T-helper 1 cell treated with Interleukin-12 subunit alpha and Interleukin-12 subunit beta and Interleukin-4 antibody, amounts not matched to agents 30 μg/mL and 1 μg/mL, for 36 hours (primary cell): ENCODE results near the gene ADD1.

Experiments used
- H3K27ac Mint-ChIP-seq: one replicate; pipeline ENCODE4 v1.8.0; 2021; ENCODE audit warnings: mild to moderate bottlenecking, mixed read lengths
- H3K27me3 Mint-ChIP-seq: one replicate; pipeline ENCODE4 v1.8.0; 2021; ENCODE audit warnings: low read depth, mixed read lengths
- H3K36me3 Mint-ChIP-seq: one replicate; pipeline ENCODE4 v1.8.0; 2021; ENCODE audit warnings: low read depth, mixed read lengths
- H3K4me1 Mint-ChIP-seq: one replicate; pipeline ENCODE4 v1.8.0; 2021; ENCODE audit warnings: low read depth, mixed read lengths
- H3K4me3 Mint-ChIP-seq: one replicate; pipeline ENCODE4 v1.8.0; 2021; ENCODE audit warnings: mild to moderate bottlenecking, moderate library complexity, mixed read lengths
- H3K9me3 Mint-ChIP-seq: one replicate; pipeline ENCODE4 v1.8.0; 2021; ENCODE audit warnings: mixed read lengths

ADD1 gene

GRCh38 chr4:2886622-2887021 is 43.0 kb downstream of the ADD1 start:
- Mint-ChIP-seq H3K4me3 (no peak overlapping the region), H3K4me1 (peaks cover 1% of the 10 kb centered on the region), H3K9me3 (no peaks in the 10 kb centered on the region), H3K27ac (no peak overlapping the region), H3K27me3 (no peaks in the 10 kb centered on the region), H3K36me3 (peaks cover 25% of the 10 kb centered on the region)

DNA sequence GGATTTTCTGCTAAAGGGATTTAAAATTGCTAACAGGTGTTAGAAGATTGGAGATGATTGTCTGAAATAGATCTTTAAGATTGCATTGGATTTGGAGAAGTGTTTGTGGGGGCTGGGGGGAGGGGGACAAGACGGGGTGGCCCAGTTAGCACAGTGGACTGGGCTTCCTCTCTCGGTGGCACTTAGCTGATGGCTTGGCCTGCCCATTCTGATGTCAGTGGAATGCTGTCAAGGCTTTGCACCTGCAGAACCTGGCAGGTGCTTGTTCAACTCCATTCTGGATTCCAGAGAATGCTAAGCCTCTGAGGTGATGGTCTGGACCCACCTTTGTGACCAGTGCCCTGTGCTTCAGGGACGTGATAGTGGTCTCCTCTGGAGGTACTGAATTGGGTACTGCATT is 43.7 kb downstream of the ADD1 start:
- peaks cover 2% of the 10 kb centered on the region for H3K4me1 Mint-ChIP-seq
- peaks cover 26% of the 10 kb centered on the region for H3K36me3 Mint-ChIP-seq
- H3K9me3 Mint-ChIP-seq = no peaks in the 10 kb centered on the region
- no peaks in the 10 kb centered on the region for H3K27me3 Mint-ChIP-seq
- no peak overlapping the region for H3K27ac Mint-ChIP-seq
- no peak overlapping the region for H3K4me3 Mint-ChIP-seq

GRCh38 chr4:2888886-2889285 is 45.2 kb downstream of the ADD1 start:
- Mint-ChIP-seq H3K4me3 (no peak overlapping the region), H3K36me3 (peaks cover 23% of the 10 kb centered on the region), H3K4me1 (peaks cover 2% of the 10 kb centered on the region), H3K9me3 (no peaks in the 10 kb centered on the region), H3K27ac (no peak overlapping the region), H3K27me3 (no peaks in the 10 kb centered on the region)

- no peak overlapping the region for H3K27ac Mint-ChIP-seq
- H3K36me3 Mint-ChIP-seq = peaks cover 19% of the 10 kb centered on the region
- peaks cover 2% of the 10 kb centered on the region for H3K4me1 Mint-ChIP-seq
- no peak overlapping the region for H3K4me3 Mint-ChIP-seq
- no peaks in the 10 kb centered on the region for H3K27me3 Mint-ChIP-seq
- H3K9me3 Mint-ChIP-seq = no peaks in the 10 kb centered on the region
Observed at GRCh38 chr4:2891294-2891693, 47.6 kb downstream of the ADD1 start.

DNA sequence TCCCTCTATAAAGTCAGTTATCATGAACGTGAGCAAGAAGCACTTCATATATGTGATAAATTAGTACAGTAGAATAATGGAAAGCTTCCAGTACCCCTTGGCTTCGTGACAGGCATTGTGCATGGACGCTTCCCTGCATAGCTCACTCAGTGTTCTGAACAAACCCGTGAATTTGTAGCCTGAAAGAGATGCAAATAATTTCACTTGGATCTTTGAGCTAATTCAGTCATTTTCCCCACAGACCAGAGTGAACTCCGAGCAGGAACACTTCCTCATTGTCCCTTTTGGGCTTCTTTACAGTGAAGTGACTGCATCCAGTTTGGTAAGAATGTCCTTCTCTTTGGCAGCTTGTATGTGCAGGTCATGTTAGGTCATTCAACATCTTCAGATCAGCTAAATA is 50.1 kb downstream of the ADD1 start:
- Mint-ChIP-seq H3K4me3 (no peak overlapping the region), H3K9me3 (no peaks in the 10 kb centered on the region), H3K27me3 (no peaks in the 10 kb centered on the region), H3K27ac (no peak overlapping the region), H3K4me1 (peaks cover 2% of the 10 kb centered on the region), H3K36me3 (peaks cover 21% of the 10 kb centered on the region)

GRCh38 chr4:2898001-2898400 is 54.4 kb downstream of the ADD1 start:
- peaks cover 43% of the 10 kb centered on the region for H3K36me3 Mint-ChIP-seq
- no peak overlapping the region for H3K27ac Mint-ChIP-seq
- no peaks in the 10 kb centered on the region for H3K27me3 Mint-ChIP-seq
- no peak overlapping the region for H3K4me3 Mint-ChIP-seq
- no peaks in the 10 kb centered on the region for H3K4me1 Mint-ChIP-seq
- no peaks in the 10 kb centered on the region for H3K9me3 Mint-ChIP-seq

GRCh38 chr4:2900741-2901140 is 57.1 kb downstream of the ADD1 start:
- Mint-ChIP-seq H3K36me3 (peaks cover 46% of the 10 kb centered on the region), H3K4me3 (no peak overlapping the region), H3K4me1 (peaks cover 1% of the 10 kb centered on the region), H3K27me3 (no peaks in the 10 kb centered on the region), H3K27ac (no peak overlapping the region), H3K9me3 (no peaks in the 10 kb centered on the region)

GRCh38 chr4:2901186-2901585 is 57.5 kb downstream of the ADD1 start:
- Mint-ChIP-seq H3K27ac (no peak overlapping the region), H3K9me3 (no peaks in the 10 kb centered on the region), H3K27me3 (no peaks in the 10 kb centered on the region), H3K36me3 (peaks cover 49% of the 10 kb centered on the region), H3K4me3 (no peak overlapping the region), H3K4me1 (peaks cover 4% of the 10 kb centered on the region)

DNA sequence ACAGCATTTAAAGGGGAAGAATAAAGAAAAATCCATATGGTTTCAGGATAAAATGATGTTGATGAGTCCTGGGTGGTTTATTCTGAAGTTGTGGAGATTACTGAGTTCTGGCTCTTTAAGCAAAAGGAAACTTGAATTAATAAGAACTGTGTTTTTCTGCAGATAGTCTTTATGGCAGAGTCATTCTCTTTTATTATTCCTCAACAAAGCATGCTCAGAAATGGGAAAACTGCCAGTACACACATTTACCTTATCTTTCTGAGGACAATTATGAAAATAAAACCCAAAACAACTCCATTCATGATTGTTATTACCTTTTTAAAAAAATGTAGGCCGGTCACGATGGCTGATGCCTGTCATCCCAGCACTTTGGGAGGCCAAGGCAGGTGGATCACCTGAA is 58.5 kb downstream of the ADD1 start:
- no peak overlapping the region for H3K4me3 Mint-ChIP-seq
- H3K36me3 Mint-ChIP-seq = peaks cover 53% of the 10 kb centered on the region
- H3K4me1 Mint-ChIP-seq = peaks cover 10% of the 10 kb centered on the region
- no peaks in the 10 kb centered on the region for H3K27me3 Mint-ChIP-seq
- H3K27ac Mint-ChIP-seq = no peak overlapping the region
- no peaks in the 10 kb centered on the region for H3K9me3 Mint-ChIP-seq

DNA sequence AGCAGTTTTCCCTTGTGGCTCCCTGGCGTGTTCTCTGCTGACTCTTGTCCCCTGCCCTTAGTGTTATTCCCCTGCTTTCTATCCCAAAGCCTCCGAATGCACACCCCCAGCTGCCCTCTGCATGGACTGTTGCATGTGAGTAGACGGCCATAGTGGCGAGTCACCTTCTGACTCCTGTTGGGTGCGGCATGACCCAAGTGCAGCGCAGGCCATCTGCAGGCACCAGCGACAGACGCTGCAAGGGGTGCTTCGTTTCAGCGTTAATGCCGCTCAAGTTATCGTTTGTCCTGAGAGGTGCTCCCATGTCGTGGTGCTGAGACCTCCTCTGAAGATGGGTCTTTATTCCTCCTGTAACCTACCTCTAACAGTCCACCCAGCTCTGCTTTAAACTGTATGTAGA is 61.9 kb downstream of the ADD1 start:
- H3K36me3 Mint-ChIP-seq = peaks cover 53% of the 10 kb centered on the region
- no peak overlapping the region for H3K4me3 Mint-ChIP-seq
- peaks cover 15% of the 10 kb centered on the region for H3K4me1 Mint-ChIP-seq
- H3K9me3 Mint-ChIP-seq = no peaks in the 10 kb centered on the region
- H3K27me3 Mint-ChIP-seq = no peaks in the 10 kb centered on the region
- no peak overlapping the region for H3K27ac Mint-ChIP-seq

DNA sequence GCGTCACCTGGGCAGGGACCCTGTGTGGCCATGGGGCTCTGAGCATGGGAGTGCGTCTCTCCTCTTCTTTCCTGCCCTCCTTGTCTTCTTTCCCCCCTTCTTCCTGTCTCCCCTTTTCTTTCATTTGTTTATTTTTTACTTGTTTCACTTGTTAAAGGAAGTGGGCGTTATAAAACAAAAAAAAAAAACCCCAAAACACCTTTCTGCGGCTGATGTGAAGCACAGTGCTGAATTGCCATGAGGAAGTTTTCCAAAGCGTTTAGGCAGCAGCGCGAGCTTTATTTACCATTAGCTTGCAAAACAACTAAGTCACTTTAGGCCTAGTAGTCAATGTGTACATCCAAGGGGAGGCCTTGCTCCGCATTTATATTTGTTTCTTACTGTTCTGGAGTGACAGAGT is 62.6 kb downstream of the ADD1 start:
- Mint-ChIP-seq H3K27me3 (no peaks in the 10 kb centered on the region), H3K27ac (peak overlapping the region; percentile 67), H3K9me3 (no peaks in the 10 kb centered on the region), H3K36me3 (peaks cover 50% of the 10 kb centered on the region), H3K4me3 (peak overlapping the region; percentile 0), H3K4me1 (peaks cover 16% of the 10 kb centered on the region)

GRCh38 chr4:2907226-2907625 is 63.6 kb downstream of the ADD1 start:
- Mint-ChIP-seq H3K27ac (no peak overlapping the region), H3K4me3 (no peak overlapping the region), H3K9me3 (no peaks in the 10 kb centered on the region), H3K36me3 (peaks cover 46% of the 10 kb centered on the region), H3K27me3 (no peaks in the 10 kb centered on the region), H3K4me1 (peaks cover 16% of the 10 kb centered on the region)

- Mint-ChIP-seq H3K36me3 (peaks cover 46% of the 10 kb centered on the region), H3K27ac (no peak overlapping the region), H3K27me3 (no peaks in the 10 kb centered on the region), H3K4me3 (no peak overlapping the region), H3K4me1 (peaks cover 16% of the 10 kb centered on the region), H3K9me3 (no peaks in the 10 kb centered on the region)
Observed at GRCh38 chr4:2907706-2908293, 64.2 kb downstream of the ADD1 start.

- Mint-ChIP-seq H3K4me1 (peaks cover 16% of the 10 kb centered on the region), H3K27ac (no peak overlapping the region), H3K4me3 (no peak overlapping the region), H3K27me3 (no peaks in the 10 kb centered on the region), H3K36me3 (peaks cover 43% of the 10 kb centered on the region), H3K9me3 (no peaks in the 10 kb centered on the region)
Observed at GRCh38 chr4:2908686-2909085, 65.0 kb downstream of the ADD1 start.

DNA sequence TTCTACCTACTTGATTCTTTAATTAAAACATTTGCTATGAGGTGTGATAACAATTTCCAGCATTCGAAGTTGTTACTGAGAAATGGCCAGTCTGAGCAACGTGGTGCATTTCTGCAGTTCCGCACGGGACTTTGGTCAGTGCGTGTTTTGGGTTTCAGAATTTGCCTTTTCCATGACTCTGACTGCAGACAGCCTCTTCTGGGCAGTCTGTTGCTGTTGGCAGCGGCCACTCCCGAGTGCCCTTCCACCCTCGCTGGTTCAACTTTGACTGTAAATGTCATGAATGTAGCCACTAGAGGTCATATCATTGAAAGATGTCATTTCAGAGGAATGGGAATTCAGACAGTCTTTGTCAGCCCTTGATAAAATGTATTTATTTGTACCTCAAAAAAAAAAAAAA is 65.9 kb downstream of the ADD1 start:
- H3K4me1 Mint-ChIP-seq = peaks cover 20% of the 10 kb centered on the region
- H3K9me3 Mint-ChIP-seq = no peaks in the 10 kb centered on the region
- H3K4me3 Mint-ChIP-seq = no peak overlapping the region
- no peaks in the 10 kb centered on the region for H3K27me3 Mint-ChIP-seq
- no peak overlapping the region for H3K27ac Mint-ChIP-seq
- H3K36me3 Mint-ChIP-seq = peaks cover 43% of the 10 kb centered on the region

- Mint-ChIP-seq H3K27me3 (no peaks in the 10 kb centered on the region), H3K9me3 (no peaks in the 10 kb centered on the region), H3K27ac (no peak overlapping the region), H3K36me3 (peaks cover 46% of the 10 kb centered on the region), H3K4me1 (peaks cover 19% of the 10 kb centered on the region), H3K4me3 (no peak overlapping the region)
Observed at GRCh38 chr4:2910409-2910808, 66.8 kb downstream of the ADD1 start.
